Measurements from ENCODE around the gene CEACAM21.
"Not testable (repeated sequence)": the region's sequence is repeated elsewhere in the genome, so short reads cannot be mapped to it uniquely, and the experiment has no call there.

- TF ChIP-seq CREM (CRISPR knock-in tag; IDR thresholded peaks at IDR 0.05); NFE2L1 (CRISPR knock-in tag; IDR thresholded peaks at IDR 0.05); ATF1 (CRISPR knock-in tag; IDR thresholded peaks at IDR 0.05); ZBTB21 (CRISPR knock-in tag; IDR thresholded peaks at IDR 0.05; ENCODE audit: borderline replicate concordance); NR1H2 (CRISPR knock-in tag; IDR thresholded peaks at IDR 0.05): not testable (repeated sequence)
- TF ChIP-seq, protein P1, sequence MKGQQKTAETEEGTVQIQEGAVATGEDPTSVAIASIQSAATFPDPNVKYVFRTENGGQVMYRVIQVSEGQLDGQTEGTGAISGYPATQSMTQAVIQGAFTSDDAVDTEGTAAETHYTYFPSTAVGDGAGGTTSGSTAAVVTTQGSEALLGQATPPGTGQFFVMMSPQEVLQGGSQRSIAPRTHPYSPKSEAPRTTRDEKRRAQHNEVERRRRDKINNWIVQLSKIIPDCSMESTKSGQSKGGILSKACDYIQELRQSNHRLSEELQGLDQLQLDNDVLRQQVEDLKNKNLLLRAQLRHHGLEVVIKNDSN (CRISPR knock-in tag; IDR thresholded peaks at IDR 0.05): not testable (repeated sequence)
- TF ChIP-seq, protein P2, sequence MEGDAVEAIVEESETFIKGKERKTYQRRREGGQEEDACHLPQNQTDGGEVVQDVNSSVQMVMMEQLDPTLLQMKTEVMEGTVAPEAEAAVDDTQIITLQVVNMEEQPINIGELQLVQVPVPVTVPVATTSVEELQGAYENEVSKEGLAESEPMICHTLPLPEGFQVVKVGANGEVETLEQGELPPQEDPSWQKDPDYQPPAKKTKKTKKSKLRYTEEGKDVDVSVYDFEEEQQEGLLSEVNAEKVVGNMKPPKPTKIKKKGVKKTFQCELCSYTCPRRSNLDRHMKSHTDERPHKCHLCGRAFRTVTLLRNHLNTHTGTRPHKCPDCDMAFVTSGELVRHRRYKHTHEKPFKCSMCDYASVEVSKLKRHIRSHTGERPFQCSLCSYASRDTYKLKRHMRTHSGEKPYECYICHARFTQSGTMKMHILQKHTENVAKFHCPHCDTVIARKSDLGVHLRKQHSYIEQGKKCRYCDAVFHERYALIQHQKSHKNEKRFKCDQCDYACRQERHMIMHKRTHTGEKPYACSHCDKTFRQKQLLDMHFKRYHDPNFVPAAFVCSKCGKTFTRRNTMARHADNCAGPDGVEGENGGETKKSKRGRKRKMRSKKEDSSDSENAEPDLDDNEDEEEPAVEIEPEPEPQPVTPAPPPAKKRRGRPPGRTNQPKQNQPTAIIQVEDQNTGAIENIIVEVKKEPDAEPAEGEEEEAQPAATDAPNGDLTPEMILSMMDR (IDR thresholded peaks at IDR 0.05): not testable (repeated sequence)
These were observed 6.7 kb downstream of the CEACAM21 start for GRCh38 chr19:41582577-41583182.

Data from WTC11 (cell line).